HG03520 (cell line): ENCODE data around the gene C19orf53.
"Not testable (repeated sequence)": the region's sequence is repeated elsewhere in the genome, so short reads cannot be mapped to it uniquely, and the experiment has no call there.

Experiments
- ATAC-seq: cut with Tn5 transposase; IDR thresholded peaks from one replicate; pipeline ENCODE4 v1.9.1; 2021; ENCODE audit warnings: mild to moderate bottlenecking, moderate library complexity; ENCODE audit not compliant: unreplicated experiment

Gene C19orf53

GRCh38 chr19:13774217-13775191, at the start of gene C19orf53:
Gene C19orf53, plus strand, starts transcription at chr19:13774456. Its CDS starts 22 bp downstream, at chr19:13774478.
- peak; percentile 96 for ATAC-seq

- no peak for ATAC-seq
These were observed 47.9 kb upstream of the C19orf53 start for GRCh38 chr19:13726323-13726722.

GRCh38 chr19:13727798-13728197, 46.5 kb upstream of the C19orf53 start:
- no peak for ATAC-seq

- ATAC-seq = no peak
These were observed 44.4 kb upstream of the C19orf53 start for GRCh38 chr19:13729859-13730258.

DNA sequence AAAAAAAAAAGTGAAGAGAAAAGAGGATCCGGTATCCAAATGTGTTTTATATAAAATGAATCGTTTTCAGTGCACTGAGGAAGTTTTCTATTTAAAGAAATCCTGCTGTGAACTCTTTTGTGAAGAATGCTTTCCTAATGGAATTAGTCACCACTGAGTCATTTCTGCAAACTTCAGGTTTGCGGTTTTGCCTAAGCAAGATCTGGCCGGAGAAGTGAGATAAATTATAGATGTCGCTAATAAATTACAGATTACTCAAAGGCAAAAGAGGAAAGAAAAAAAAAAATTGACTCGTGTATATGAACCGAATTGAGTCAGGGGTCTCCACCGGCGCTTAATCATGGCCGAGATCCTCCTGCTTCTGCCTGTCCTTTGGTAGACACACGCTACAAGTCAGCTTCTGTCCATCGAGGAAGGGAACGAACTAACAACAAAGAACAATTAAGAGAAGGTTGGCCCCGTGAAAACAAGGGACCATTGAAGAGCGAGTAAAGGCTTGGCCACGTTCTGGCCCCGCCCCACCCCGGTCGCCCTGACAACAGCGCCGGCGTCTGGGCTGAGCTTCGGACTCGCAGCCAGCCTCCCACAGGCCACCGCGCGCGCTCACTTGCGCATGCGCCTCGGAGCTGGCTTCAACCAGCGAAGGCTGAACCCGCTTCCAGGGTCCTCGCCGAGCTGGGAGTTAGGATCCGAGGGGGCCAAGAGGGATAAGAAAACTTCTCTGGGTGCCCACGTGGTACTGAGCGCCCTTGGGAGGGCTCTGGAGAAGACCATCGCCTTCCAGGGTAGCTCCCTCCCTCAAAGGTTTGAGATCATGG, 42.9 kb upstream of the C19orf53 start:
- peak; percentile 94 for ATAC-seq

DNA sequence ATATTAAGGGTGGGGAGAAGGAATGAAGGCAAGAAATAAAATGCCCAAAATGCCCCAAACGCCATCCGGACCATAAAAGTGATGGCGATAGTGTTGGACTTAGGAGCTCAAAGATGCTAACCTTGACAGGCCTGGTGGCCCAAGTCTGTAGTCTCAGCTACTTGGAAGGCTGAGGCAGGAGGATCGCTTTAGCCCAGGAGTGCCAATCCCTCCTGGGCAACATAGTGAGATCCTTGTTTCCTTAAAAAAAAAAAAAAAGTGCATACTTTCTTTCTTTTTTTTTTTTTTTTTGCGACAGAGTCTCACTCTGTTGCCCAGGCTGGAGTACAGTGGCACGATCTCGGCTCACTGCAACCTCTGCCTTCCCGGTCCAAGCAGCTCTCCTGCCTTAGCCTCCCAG, 41.9 kb upstream of the C19orf53 start:
- no peak for ATAC-seq

DNA sequence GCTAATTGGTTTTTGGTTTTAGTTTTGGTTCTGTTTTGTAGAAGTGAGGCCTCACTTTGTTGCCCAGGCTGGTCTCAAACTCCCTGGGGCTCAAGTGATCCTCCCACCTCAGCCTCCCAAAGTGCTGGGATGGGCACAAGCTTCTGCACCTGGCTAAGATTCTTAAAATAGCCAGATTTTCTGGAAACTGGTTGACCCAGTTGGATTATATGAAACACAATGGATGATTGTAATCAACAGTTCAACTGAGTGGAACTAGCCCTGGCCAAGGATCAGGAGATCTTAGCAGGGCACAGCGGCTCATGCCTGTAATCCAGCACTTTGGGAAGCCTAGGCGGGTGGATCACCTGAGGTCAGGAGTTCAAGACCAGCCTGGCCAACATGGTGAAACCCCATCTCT, 39.5 kb upstream of the C19orf53 start:
- no peak for ATAC-seq

DNA sequence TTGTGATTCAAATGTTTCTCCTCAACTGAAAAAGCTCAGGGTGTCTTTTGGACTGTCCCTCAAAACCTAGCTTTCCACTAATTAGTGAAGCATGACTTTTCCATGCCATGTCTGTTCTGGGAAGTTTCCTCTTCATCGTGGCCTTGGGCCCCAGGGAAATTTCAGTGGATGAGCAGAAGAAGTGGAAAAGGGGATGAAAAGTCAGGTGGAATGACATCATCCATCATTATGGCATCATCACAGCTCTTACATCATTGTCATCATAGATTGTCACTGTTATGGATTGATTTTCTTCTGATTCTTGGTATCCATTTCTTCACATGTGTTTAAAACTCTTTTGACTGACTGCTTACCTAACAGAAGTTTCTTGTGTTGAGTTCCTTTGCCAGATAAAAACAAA, 36.2 kb upstream of the C19orf53 start:
- ATAC-seq = no peak

DNA sequence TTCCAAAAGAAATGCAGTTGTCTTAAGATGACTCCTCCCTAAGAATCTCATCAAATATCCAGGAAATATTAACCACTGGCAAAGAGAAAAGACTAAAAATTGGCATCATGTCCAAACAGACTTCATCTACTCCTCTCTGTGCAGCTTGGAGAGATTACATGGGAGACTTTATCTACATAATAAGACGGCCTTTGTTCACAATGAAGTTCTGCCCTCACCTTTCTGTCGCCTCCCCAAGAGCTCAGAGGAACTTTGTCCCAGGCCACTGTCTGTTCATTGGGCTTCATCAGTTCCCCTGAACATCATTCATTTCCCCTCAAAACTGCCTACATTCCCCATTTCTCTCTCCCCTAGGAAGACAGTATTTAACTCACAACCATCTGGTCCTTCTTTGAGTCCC, 32.4 kb upstream of the C19orf53 start:
- no peak for ATAC-seq

DNA sequence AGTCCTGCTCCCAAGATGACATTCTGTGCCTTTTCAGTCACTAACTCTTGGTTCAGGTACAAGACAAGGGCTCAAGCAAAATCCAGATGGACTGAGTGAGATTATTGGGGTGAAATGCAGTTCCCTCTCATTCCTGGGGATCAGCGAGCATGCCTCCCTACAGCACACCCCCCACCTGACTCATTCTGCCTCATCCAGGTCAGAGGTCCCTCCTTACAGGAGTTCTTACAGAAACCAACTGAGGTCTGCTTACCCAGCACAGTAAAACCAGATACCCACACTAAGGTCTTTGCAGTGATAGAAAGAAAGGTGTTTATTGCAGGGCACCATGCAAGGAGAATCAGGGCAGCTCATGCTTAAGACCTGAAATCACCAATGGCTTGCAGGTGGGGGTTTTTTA, 31.5 kb upstream of the C19orf53 start:
- no peak for ATAC-seq

DNA sequence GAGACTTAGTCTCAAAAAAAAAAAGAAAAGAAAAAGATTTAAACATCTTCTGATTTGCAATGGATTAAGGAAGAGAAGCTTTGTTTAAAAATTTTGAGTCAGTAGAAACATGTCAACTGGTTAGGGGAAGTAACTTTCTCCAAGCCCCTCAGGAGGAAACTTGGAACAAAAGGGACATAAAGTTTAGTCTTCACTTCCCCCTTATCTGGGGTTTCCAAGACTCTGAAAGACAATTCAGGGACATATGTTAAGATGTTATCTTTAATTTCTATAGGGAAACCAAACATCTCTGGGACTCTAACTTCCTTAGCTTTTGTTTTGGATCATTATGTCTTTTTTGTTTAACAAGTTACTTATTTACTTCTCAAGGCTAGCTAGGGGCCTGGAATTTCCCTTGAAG, 30.1 kb upstream of the C19orf53 start:
- ATAC-seq = no peak

GRCh38 chr19:13747098-13747453, 27.2 kb upstream of the C19orf53 start:
- ATAC-seq = no peak

DNA sequence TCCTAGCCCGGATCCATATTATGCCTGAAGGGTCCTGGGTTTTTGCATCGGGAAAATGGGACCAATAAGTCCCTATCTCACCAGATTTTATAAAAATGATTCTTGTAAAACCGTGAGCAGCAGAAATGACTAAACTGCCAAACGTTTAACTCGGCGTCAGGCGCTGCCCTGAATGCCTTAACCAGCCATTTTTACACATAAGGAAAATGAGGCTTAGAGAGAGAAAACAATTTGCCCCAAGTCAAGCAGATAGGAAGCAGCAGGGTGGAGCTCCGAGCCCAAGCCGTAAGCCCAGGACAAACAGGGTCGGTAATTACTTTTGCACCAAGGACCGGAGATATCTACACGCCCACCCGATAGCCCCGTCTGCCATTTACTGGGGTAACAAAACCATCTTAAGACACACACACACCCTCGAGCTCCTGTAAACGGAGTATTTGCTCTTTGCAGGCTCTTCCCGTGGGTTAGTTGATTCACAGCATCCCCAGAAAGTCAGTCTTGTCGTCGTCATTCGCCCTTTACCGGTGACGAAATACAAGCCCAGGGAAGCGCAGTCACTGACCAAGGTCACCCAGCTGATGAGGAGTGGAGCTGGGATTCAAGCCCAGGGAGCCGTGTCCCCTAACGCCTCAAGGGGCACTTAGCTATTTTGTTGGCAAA, 26.0 kb upstream of the C19orf53 start:
- no peak for ATAC-seq

- ATAC-seq = no peak
These were observed 22.8 kb upstream of the C19orf53 start for GRCh38 chr19:13751436-13751835.

- not testable (repeated sequence) for ATAC-seq
These were observed 20.6 kb upstream of the C19orf53 start for GRCh38 chr19:13753622-13754021.

DNA sequence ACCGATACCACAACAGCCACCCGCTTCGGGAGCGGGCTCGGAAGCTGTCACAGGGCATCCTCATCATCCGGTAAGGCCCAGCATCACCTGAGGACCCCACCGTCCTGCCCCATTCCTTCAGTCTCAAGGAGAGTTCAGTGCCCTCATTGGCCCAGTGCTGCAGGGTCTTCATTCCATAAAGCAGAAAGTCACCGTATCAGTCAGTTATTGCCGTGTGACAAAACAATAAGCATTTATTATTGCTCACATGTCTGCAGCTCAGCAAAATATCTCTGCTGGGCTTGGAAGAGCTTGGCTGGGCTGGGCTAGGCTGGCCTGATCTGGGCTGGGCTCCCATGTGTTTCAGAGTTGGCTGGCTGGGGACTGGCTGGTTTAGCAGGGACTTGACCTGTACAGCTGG, 18.0 kb upstream of the C19orf53 start:
- ATAC-seq = no peak

GRCh38 chr19:13757805-13758772, 16.2 kb upstream of the C19orf53 start:
- ATAC-seq = no peak

- ATAC-seq = no peak
These were observed 15.5 kb upstream of the C19orf53 start for GRCh38 chr19:13758795-13759194.

- ATAC-seq = no peak
These were observed 12.8 kb upstream of the C19orf53 start for GRCh38 chr19:13761423-13761822.

DNA sequence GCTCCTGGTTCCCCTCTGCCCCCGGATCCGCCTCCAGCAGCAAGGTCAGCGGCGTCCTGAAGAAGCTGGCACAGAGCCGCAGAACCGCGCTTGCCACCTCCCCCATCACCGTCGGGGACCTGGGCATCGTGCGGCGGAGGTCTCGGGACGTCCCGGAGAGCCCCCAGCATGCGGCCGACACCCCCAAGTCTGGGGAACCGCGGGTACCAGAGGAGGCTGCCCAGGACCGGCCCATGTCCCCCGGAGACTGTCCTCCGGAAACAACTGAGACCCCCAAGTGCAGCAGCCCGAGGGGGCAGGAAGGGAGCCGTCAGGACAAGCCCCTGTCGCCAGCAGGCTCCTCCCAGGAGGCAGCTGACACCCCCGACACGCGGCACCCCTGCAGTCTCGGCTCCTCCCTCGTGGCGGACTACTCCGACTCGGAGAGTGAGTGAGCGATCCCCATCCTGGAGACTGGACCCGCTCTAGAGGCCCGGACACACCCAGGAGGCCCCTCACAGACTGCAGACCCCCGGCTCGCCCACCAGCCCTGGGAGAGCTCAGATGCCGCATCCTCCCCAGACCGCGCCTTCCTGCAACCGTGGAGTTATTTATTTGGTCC, 11.5 kb upstream of the C19orf53 start:
- ATAC-seq = no peak
